GM12874 (cell line): ENCODE measurements around the gene HEXIM1.

Source experiments
- TF ChIP-seq, protein P1 (sequence below): IDR thresholded peaks from 2 replicates; pipeline ENCODE4 v1.5.1; 2011; ENCODE audit warnings: low read depth, mild to moderate bottlenecking, control low read depth, low read length, moderate library complexity; ENCODE audit not compliant: insufficient read depth

HEXIM1 gene

DNA sequence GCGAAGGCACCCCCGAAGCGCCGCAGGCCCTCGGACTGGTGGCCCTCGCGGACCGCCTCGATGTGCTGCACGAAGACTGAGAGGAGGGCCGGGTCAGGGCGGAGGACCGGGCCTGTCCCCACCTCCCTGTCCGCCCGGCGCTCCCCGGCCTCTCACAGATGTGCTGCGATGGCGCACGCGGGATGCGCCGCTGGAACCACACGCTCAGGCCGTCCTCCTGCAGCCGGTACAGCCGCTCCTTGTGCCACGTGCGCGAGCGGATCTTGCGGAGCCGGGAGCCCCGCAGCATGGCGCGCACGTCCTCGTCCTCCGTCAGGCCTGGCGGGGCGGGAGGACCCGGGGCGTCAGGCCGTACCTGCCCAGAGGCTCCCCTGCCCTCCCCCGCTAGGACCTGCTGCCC lies 27.2 kb upstream of the HEXIM1 start:
- TF ChIP-seq, protein P1, sequence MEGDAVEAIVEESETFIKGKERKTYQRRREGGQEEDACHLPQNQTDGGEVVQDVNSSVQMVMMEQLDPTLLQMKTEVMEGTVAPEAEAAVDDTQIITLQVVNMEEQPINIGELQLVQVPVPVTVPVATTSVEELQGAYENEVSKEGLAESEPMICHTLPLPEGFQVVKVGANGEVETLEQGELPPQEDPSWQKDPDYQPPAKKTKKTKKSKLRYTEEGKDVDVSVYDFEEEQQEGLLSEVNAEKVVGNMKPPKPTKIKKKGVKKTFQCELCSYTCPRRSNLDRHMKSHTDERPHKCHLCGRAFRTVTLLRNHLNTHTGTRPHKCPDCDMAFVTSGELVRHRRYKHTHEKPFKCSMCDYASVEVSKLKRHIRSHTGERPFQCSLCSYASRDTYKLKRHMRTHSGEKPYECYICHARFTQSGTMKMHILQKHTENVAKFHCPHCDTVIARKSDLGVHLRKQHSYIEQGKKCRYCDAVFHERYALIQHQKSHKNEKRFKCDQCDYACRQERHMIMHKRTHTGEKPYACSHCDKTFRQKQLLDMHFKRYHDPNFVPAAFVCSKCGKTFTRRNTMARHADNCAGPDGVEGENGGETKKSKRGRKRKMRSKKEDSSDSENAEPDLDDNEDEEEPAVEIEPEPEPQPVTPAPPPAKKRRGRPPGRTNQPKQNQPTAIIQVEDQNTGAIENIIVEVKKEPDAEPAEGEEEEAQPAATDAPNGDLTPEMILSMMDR: no peak

DNA sequence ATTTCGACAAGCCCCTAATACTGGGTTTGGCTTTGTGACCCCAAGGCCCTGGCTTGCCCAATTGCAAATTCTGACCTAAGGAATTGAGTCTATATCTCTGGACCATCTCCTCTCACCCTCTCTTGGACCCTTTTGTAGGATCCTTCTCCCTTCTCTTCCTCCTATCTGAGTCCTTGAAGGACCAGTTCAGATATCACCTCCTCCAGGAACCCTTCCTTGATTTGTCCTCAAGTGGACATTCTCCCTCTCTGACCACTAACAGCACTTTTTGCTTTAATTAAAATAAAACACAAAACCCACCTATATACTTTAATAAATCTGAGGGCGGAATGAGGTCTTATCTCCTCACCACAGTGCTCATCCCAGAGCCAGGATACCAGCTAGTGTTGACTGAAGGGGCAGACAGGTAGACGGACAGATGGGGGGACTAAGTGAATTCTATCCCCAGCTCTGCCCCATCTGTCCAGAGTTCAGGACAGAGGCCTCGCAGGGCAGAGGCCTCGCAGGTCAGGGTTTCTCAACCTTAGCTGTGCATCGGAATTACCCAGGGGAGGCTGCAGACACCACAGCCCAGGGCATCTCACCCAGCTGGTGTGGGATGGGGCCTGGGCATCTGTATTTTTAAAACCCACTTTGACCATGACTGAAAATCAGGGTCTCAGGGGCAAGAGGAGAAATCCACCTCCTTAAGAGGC lies 25.1 kb upstream of the HEXIM1 start:
- TF ChIP-seq, protein P1: no peak

DNA sequence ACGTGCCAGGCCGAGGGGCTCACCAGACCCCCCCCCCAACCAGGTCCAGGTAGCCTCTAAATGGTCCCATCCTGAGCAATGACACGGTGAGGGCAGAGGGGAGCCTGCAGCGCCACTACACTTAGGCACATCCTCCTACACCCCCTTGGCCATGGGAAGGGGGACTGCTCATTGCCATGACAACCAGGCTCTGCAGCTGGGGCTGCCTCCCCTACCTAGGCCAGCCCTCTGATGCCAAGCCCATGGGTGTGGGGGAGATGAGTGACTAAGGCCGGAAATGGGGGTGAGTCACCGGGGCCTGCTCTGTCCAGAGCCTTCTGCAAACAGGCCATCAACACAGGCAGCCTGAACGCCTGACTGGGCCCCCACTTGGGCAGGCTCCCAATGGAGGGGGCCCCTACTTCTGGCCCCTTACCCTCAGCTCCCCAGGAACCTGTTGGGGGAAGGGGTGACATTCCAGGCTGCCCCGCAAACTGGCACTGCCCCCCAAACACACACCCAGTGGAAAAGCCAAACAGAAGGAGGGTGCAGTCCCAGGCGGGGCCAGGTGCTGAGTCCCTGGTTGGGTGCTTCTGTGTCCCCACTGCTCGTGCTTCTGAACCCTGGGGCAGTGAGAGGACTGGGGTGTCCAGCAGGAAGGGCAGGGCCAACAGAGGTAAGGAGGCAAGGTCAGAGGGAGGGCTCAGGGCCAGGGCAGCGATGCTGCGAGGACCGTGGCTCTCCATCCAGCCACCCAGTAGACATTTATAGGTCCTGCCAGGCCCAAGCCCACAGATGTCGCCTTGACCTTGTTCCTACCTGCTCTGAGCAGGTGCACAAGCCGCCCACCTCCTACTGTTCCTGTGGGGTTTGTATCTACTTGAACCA lies 24.1 kb upstream of the HEXIM1 start:
- TF ChIP-seq, protein P1: no peak

DNA sequence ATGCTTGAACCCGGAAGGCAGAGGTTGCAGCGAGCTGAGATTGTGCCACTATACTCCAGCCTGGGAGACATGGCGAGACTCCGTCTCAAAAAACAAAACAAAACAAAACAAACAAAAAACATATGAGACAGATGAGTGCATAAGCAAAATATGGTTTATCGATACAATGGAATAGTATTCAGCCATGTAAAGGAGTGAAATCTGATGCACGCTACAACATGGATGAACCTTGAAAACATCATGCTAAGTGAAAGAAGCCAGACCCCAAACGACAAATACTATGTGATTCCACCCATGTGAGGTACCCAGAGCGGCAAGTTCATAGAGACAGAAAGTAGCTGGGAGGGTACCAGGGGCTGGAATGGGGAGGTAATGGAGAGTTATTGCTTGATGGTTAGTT lies 22.8 kb upstream of the HEXIM1 start:
- TF ChIP-seq, protein P1: no peak

DNA sequence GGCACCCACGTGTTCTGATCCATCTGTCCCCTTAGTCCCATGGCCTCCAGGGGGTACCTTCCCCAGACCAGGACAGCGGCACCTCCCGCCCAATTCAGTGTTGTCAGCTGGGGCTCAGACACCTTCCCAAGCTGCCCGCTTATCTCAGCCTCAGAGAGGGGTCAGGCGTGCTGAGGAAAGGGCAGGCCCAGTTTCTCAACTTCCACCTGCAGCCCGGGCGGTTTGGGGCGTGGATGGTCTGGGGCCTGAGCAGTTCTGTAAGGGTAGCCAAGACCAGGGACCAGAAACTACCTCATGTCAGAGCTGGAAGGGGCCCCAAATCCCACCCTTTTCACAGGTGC lies 21.1 kb upstream of the HEXIM1 start:
- TF ChIP-seq, protein P1: no peak

DNA sequence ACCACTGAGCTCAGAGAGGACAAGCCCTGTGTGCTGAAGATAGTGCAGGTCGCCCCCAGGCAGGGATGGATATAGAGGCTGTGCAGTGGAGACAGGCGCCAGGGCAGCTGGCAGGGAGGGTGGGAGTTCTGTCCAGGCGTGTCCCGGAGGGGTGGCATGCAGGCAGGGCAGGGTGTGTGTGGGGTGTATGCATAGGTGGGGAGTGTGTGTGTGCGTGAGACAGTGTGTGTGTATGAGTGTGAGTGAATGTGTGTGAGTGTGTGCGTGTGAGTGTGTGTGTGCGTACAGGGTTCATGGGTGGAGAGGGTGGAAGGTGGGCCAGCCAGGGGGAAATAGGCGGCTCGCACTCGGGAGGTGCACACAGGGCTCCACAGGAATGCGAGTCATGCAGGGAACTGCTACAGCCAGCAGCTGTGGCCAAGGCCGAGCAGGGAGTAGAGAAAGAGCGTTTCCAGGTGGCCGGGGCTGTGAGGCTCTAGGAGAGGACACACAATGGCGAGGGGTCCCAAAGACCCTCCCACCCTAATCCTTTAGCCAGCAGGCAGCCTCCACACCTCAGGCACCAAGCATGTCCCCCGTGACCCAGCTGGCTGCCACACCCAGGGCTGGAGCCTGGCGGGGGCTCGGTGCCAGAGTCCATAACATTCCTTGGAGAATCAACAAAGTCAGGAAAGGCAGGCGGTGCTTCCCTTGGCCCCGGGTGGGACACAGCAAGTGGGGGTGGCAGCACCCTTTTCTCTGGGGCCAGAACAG lies 20.6 kb upstream of the HEXIM1 start:
- TF ChIP-seq, protein P1: no peak

DNA sequence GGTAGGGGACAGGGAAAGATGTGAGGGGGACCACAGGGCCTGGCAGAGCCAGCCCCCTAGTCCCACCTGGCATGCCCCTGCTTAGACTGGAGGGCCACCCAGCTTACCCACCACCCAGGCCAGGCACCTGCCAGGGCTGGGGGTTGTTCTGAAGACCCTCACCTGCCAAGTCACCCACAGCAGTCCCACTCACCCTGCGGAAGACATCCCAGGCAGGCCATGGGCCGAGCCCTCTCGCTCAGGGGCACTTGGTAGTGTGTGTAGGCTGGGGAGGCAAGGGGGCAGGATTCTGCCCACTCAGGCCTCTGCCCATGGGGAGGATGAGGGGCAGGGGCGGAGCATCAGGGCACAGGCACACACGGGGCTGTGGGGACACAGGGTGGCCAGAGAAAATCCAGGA lies 19.9 kb upstream of the HEXIM1 start:
- TF ChIP-seq, protein P1: no peak
